ENCODE measurements around the gene TBX5. TPM values are rescaled to one million over a fixed set of nuclear protein-coding genes. Genes with fewer than 3 reads are reported as not detected.

The TBX5 gene
- total RNA-seq, 2 experiments from 2014 or later, result not detected

DNA sequence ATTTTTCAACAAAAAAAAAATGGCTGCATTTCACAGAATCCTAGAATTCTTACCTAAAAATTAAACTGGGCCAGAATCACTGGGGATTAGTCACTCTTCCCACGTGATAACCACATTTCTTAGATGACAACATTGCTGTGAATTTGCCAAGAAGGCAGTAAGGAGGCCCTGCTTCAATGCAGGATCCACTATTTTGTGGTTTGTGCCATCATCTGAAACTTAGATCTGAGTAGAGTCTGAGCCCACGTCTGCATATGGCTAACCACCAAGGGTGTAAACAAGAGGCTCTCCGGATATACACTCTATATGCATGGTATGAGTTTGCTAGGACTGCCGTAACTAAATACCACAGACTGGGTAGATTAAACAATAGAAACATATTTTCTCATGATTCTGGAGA is 24.4 kb upstream of the TBX5 start:
- ATAC-seq, result no peak
- Mint-ChIP-seq H3K4me1 (ENCODE audit: low read depth) (peaks cover 3% of the 10 kb centered on the region), H3K27me3 (peaks cover 15% of the 10 kb centered on the region), H3K9me3 (peaks cover 1% of the 10 kb centered on the region), H3K4me3 (no peak overlapping the region), H3K27ac (no peak overlapping the region), H3K36me3 (ENCODE audit: low read depth) (no peaks in the 10 kb centered on the region)
- POLR2A ChIA-PET, result no interaction called here
- CTCF ChIA-PET, result no interaction called here
- DNase-seq, result no peak
- intact Hi-C loops (cut with micrococcal nuclease), result no loop called here
- TF ChIP-seq CTCF (IDR thresholded peaks at IDR 0.05), result no peak

GRCh38 chr12:114425031-114425626 is 19.2 kb upstream of the TBX5 start:
- peaks cover 14% of the 10 kb centered on the region for H3K27me3 Mint-ChIP-seq
- intact Hi-C loops (cut with micrococcal nuclease), result no loop called here
- no peak overlapping the region for H3K27ac Mint-ChIP-seq
- ATAC-seq (no peak), DNase-seq (no peak)
- TF ChIP-seq CTCF (IDR thresholded peaks at IDR 0.05), result no peak
- H3K9me3 Mint-ChIP-seq, result no peaks in the 10 kb centered on the region
- H3K4me1 Mint-ChIP-seq (ENCODE audit: low read depth), result no peaks in the 10 kb centered on the region
- POLR2A ChIA-PET, result no interaction called here
- CTCF ChIA-PET, result interaction anchor here (0.6 kb wide), 1 partner anchor 28 kb away, joined by 3 read pairs; no protein-coding TSS in a partner anchor
- no peak overlapping the region for H3K4me3 Mint-ChIP-seq
- H3K36me3 Mint-ChIP-seq (ENCODE audit: low read depth), result no peaks in the 10 kb centered on the region

DNA sequence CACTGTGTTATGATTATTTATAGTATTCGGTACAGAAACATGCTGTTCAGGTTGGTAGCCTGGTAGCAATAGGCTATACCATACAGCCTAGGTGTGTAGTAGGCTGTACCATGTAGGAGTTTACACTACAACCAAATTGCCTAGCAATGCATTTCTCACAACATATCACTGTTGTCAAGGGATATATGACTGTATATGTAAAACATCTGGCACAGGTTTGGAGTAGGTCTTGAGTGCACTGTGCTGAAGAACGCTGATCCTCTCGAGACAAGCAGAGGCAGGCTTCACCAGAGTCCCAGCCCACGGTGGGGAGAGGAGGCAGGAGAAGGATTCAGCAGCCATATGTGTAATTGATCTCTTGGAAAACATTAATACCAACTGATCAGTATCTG is 15.0 kb upstream of the TBX5 start:
- POLR2A ChIA-PET, result no interaction called here
- H3K36me3 Mint-ChIP-seq (ENCODE audit: low read depth), result no peaks in the 10 kb centered on the region
- H3K27ac Mint-ChIP-seq, result no peak overlapping the region
- H3K27me3 Mint-ChIP-seq, result peaks cover 32% of the 10 kb centered on the region
- H3K9me3 Mint-ChIP-seq, result no peaks in the 10 kb centered on the region
- intact Hi-C loops (cut with micrococcal nuclease), result no loop called here
- no peak overlapping the region for H3K4me3 Mint-ChIP-seq
- no peak for ATAC-seq
- no peak for TF ChIP-seq CTCF (IDR thresholded peaks at IDR 0.05)
- no peak for DNase-seq
- CTCF ChIA-PET, result no interaction called here
- no peaks in the 10 kb centered on the region for H3K4me1 Mint-ChIP-seq (ENCODE audit: low read depth)

DNA sequence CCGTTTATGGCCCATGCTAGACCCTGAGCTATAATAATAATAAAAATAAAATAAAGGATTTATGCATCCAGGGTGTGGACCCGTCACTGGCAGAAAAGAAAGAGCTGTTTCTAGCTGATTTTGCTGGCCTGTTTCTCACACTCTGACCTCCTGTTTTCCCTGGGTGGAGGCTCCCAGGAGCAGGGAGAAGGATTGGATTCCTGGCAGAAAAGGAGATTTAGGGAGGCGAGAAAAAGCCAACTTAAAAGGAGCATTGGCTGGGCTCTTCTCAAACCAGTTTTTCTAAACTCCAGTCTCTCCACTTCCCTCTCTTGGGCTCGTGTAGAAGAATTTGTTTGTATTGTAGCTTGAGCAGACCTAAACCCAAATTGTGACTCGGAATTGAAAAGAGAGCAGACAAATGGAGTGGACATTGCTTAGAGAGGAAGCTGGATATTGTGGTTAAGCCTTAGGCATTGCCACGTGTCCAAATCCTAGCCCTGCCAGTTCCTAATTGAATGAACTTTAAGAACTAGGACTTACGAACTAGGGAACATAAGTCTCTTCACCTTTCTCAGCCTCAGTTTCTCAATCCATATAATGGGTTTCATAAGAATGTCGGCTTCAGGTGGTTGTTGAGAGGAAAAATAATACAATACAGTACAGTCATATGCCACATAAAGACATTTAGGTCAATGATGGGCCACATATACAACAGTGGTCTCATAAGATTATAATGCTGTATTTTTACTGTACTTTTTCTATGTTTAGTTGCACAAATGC is 14.4 kb upstream of the TBX5 start:
- intact Hi-C loops (cut with micrococcal nuclease), result no loop called here

More for the DNA sequence above, 14.4 kb upstream of the TBX5 start:
- no peak for DNase-seq
- POLR2A ChIA-PET, result no interaction called here
- CTCF ChIA-PET, result no interaction called here
- no peaks in the 10 kb centered on the region for H3K9me3 Mint-ChIP-seq
- H3K36me3 Mint-ChIP-seq (ENCODE audit: low read depth), result no peaks in the 10 kb centered on the region
- no peak for TF ChIP-seq CTCF (IDR thresholded peaks at IDR 0.05)
- H3K27ac Mint-ChIP-seq, result no peak overlapping the region
- H3K27me3 Mint-ChIP-seq, result peaks cover 33% of the 10 kb centered on the region
- H3K4me1 Mint-ChIP-seq (ENCODE audit: low read depth), result no peaks in the 10 kb centered on the region
- ATAC-seq, result no peak
- no peak overlapping the region for H3K4me3 Mint-ChIP-seq
